ENCODE results near the gene AGFG2. TPM values are rescaled to one million over a fixed set of nuclear protein-coding genes. Genes with fewer than 3 reads are reported as not detected.
"Not testable (repeated sequence)": the region's sequence is repeated elsewhere in the genome, so short reads cannot be mapped to it uniquely, and the experiment has no call there.

Gene AGFG2
- total RNA-seq, 1 experiment from 2014 or later = 42.5 TPM

DNA sequence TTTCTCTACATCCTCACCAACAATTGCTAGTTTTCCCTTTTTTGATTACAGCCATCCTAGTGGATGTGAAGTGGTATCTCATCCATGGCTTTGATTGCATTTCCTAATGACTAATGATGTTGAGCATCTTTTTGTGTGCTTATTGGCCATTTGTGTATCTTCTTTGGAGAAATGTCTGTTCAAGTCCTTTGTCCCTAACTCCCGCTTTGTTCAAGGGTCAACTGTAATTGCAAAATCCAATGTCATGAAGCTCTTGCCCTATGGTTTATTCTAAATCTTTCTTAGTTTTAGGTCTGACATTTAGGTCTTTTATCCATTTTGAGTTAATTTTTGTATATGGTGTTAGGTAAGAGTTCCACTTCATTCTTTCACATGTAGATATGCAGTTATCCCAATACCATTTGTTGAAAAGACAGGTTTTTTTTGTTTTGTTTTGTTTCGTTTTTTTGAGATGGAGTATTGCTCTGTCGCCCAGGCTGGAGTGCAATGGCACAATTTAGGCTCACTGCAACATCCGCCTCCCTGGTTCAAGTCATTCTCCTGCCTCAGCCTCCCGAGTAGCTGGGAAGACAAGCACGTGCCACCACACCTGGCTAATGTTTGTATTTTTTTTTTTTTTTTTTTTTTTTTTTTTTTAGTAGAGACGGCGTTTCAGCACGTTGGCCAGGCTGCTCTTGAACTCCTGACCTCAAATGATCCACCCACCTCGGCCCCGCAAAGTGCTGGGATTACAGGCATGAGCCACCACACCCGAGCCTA is 10.7 kb upstream of the AGFG2 start:
- H3K4me3 ChIP-seq (ENCODE audit: low read depth in 2 of 2, low read length in 2 of 2); in situ Hi-C loops (cut with HindIII; ENCODE audit: low pct_unique_long_range_greater_than_20kb, low sequenced_read_pairs); POLR2A ChIA-PET; intact Hi-C loops (cut with micrococcal nuclease; ENCODE audit: unreplicated experiment); H3K27ac ChIP-seq (ENCODE audit: low read length); H3K36me3 ChIP-seq (ENCODE audit: control insufficient read depth, insufficient read depth, low read length); CTCF ChIA-PET; H3K27me3 ChIP-seq (ENCODE audit: control insufficient read depth, insufficient read depth, low read length); ATAC-seq; H3K4me1 ChIP-seq (ENCODE audit: control insufficient read depth, insufficient read depth, low read length); BruUV-seq (replicated peaks); H3K9me3 ChIP-seq (ENCODE audit: control insufficient read depth, insufficient read depth, low read depth, low read length); DNase-seq (ENCODE audit: low read depth, low spot score): not testable (repeated sequence)

DNA sequence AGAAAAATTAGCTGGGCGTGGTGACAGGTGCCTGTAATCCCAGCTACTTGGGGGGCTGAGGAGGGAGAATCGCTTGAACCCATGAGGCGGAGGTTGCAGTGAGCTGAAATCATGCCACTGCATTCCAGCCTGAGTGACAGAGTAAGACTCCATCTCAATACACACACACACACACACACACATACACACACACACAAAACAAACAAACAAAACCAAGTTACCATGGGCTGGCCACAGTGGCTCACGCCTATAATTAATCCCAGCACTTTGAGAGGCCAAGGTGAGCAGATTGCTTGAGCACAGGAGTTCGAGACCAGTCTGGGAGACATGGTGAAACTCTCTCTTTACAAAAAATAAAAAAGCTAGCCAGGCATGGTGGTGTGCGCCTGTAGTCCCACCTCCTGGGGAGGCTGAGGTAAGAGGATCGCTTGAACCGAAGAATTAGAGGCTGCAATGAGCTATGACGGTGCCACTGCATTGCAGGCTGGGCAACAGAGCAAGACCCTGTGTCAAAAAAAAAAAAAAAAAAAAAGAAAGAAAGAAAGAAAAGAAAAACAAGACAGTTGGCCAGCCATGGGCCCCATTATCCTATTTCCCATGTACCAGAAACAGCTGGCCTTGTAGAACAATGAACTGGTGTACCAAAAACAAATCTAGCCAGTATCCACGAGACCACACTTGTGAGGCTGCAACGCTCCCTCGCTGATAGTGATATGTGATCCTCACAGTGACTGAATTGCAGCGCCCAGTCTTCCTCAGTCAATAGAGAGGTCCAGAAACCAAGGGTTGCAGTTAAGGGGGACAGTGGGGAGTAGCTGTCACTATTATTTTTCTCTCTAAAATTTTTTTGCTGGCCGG is 6.6 kb upstream of the AGFG2 start:
- in situ Hi-C loops (cut with HindIII; ENCODE audit: low pct_unique_long_range_greater_than_20kb, low sequenced_read_pairs) (no loop called here), intact Hi-C loops (cut with micrococcal nuclease; ENCODE audit: unreplicated experiment) (no loop called here)
- no TSS peak for BruUV-seq (replicated peaks)
- ATAC-seq (no peak), DNase-seq (ENCODE audit: low read depth, low spot score) (no peak)
- H3K4me1 ChIP-seq (ENCODE audit: control insufficient read depth, insufficient read depth, low read length) = no peaks in the 10 kb centered on the region
- H3K36me3 ChIP-seq (ENCODE audit: control insufficient read depth, insufficient read depth, low read length) = no peaks in the 10 kb centered on the region
- H3K4me3 ChIP-seq (ENCODE audit: low read depth in 2 of 2, low read length in 2 of 2) = no peak overlapping the region
- ChIA-PET POLR2A (interaction anchor here (0.6 kb wide), 1 partner anchor 38 kb away, joined by 3 read pairs; no protein-coding TSS in a partner anchor), CTCF (no interaction called here)
- no peak overlapping the region for H3K27ac ChIP-seq (ENCODE audit: low read length)
- H3K27me3 ChIP-seq (ENCODE audit: control insufficient read depth, insufficient read depth, low read length) = no peaks in the 10 kb centered on the region
- TF ChIP-seq, protein P1, sequence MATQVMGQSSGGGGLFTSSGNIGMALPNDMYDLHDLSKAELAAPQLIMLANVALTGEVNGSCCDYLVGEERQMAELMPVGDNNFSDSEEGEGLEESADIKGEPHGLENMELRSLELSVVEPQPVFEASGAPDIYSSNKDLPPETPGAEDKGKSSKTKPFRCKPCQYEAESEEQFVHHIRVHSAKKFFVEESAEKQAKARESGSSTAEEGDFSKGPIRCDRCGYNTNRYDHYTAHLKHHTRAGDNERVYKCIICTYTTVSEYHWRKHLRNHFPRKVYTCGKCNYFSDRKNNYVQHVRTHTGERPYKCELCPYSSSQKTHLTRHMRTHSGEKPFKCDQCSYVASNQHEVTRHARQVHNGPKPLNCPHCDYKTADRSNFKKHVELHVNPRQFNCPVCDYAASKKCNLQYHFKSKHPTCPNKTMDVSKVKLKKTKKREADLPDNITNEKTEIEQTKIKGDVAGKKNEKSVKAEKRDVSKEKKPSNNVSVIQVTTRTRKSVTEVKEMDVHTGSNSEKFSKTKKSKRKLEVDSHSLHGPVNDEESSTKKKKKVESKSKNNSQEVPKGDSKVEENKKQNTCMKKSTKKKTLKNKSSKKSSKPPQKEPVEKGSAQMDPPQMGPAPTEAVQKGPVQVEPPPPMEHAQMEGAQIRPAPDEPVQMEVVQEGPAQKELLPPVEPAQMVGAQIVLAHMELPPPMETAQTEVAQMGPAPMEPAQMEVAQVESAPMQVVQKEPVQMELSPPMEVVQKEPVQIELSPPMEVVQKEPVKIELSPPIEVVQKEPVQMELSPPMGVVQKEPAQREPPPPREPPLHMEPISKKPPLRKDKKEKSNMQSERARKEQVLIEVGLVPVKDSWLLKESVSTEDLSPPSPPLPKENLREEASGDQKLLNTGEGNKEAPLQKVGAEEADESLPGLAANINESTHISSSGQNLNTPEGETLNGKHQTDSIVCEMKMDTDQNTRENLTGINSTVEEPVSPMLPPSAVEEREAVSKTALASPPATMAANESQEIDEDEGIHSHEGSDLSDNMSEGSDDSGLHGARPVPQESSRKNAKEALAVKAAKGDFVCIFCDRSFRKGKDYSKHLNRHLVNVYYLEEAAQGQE (IDR thresholded peaks at IDR 0.05; ENCODE audit: insufficient read depth in 1 of 2, low read depth in 2 of 2, low read length in 1 of 2) = no peak
- TF ChIP-seq TCF7L2 (IDR thresholded peaks at IDR 0.05; ENCODE audit: low read depth, low read length) = no peak
- no peak for TF ChIP-seq SIN3A (IDR thresholded peaks at IDR 0.05; ENCODE audit: borderline replicate concordance, insufficient read depth, low read depth, low read length)
- no peak for TF ChIP-seq POLR2AphosphoS5 (IDR thresholded peaks at IDR 0.05; ENCODE audit: low read depth, low read length)
- TF ChIP-seq, protein P2, sequence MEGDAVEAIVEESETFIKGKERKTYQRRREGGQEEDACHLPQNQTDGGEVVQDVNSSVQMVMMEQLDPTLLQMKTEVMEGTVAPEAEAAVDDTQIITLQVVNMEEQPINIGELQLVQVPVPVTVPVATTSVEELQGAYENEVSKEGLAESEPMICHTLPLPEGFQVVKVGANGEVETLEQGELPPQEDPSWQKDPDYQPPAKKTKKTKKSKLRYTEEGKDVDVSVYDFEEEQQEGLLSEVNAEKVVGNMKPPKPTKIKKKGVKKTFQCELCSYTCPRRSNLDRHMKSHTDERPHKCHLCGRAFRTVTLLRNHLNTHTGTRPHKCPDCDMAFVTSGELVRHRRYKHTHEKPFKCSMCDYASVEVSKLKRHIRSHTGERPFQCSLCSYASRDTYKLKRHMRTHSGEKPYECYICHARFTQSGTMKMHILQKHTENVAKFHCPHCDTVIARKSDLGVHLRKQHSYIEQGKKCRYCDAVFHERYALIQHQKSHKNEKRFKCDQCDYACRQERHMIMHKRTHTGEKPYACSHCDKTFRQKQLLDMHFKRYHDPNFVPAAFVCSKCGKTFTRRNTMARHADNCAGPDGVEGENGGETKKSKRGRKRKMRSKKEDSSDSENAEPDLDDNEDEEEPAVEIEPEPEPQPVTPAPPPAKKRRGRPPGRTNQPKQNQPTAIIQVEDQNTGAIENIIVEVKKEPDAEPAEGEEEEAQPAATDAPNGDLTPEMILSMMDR (IDR thresholded peaks at IDR 0.05) = no peak
- no peaks in the 10 kb centered on the region for H3K9me3 ChIP-seq (ENCODE audit: control insufficient read depth, insufficient read depth, low read depth, low read length)

DNA sequence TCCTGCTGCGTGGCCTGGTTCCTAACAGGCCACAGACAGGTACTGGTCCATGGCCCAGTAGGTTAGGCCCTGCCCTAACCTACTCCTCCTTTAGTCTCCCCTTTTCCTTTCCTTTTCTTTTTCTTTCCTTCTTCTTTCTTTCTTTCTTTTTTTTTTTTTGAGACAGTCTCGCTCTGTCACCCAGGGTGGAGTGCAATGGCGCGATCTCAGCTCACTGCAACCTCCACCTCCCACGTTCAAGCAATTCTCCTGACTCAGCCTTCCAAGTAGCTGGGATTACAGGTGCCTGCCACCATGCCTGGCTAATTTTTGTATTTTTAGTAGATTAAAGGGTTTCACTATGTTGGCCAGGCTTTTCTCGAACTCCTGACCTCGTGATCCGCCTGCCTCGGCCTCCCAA is 3.0 kb upstream of the AGFG2 start:
- DNase-seq (ENCODE audit: low read depth, low spot score); intact Hi-C loops (cut with micrococcal nuclease; ENCODE audit: unreplicated experiment); ATAC-seq; H3K4me1 ChIP-seq (ENCODE audit: control insufficient read depth, insufficient read depth, low read length); H3K36me3 ChIP-seq (ENCODE audit: control insufficient read depth, insufficient read depth, low read length); H3K9me3 ChIP-seq (ENCODE audit: control insufficient read depth, insufficient read depth, low read depth, low read length); CTCF ChIA-PET; BruUV-seq (replicated peaks); H3K4me3 ChIP-seq (ENCODE audit: low read depth in 2 of 2, low read length in 2 of 2); in situ Hi-C loops (cut with HindIII; ENCODE audit: low pct_unique_long_range_greater_than_20kb, low sequenced_read_pairs); H3K27me3 ChIP-seq (ENCODE audit: control insufficient read depth, insufficient read depth, low read length); H3K27ac ChIP-seq (ENCODE audit: low read length): not testable (repeated sequence)
- POLR2A ChIA-PET = interaction anchor here (1.2 kb wide), 1 partner anchor 16 kb away, joined by 3 read pairs; no protein-coding TSS in a partner anchor

DNA sequence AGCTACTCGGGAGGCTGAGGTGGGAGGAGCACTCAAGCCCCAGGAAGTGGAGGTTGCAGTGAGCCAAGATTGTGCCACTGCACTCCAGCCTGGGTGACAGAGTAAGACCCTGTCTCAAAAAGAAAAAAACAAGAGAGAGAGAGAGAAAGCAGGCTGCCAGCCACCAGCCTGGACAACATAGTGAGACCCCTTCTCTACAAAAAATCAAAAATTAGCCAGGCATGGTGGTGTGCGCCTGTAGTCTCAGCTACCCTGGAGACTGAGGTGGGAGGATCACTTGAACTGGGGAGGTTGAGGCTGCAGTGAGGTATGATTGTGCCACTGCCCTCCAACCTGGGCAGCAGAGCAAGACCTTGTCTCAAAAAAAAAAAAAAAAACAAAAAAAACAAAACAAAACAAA is 2.3 kb upstream of the AGFG2 start:
- ATAC-seq; H3K36me3 ChIP-seq (ENCODE audit: control insufficient read depth, insufficient read depth, low read length); BruUV-seq (replicated peaks); CTCF ChIA-PET; H3K4me3 ChIP-seq (ENCODE audit: low read depth in 2 of 2, low read length in 2 of 2); H3K27ac ChIP-seq (ENCODE audit: low read length); POLR2A ChIA-PET; intact Hi-C loops (cut with micrococcal nuclease; ENCODE audit: unreplicated experiment); H3K4me1 ChIP-seq (ENCODE audit: control insufficient read depth, insufficient read depth, low read length); in situ Hi-C loops (cut with HindIII; ENCODE audit: low pct_unique_long_range_greater_than_20kb, low sequenced_read_pairs); H3K9me3 ChIP-seq (ENCODE audit: control insufficient read depth, insufficient read depth, low read depth, low read length); DNase-seq (ENCODE audit: low read depth, low spot score); H3K27me3 ChIP-seq (ENCODE audit: control insufficient read depth, insufficient read depth, low read length): not testable (repeated sequence)

All from Panc1 (cell line).